Measurements from ENCODE around the gene NR2E1. TPM values are rescaled to one million over a fixed set of nuclear protein-coding genes. Genes with fewer than 3 reads are reported as not detected.

Gene NR2E1
- total RNA-seq, 1 donor from 2014 or later: 0.18 TPM

DNA sequence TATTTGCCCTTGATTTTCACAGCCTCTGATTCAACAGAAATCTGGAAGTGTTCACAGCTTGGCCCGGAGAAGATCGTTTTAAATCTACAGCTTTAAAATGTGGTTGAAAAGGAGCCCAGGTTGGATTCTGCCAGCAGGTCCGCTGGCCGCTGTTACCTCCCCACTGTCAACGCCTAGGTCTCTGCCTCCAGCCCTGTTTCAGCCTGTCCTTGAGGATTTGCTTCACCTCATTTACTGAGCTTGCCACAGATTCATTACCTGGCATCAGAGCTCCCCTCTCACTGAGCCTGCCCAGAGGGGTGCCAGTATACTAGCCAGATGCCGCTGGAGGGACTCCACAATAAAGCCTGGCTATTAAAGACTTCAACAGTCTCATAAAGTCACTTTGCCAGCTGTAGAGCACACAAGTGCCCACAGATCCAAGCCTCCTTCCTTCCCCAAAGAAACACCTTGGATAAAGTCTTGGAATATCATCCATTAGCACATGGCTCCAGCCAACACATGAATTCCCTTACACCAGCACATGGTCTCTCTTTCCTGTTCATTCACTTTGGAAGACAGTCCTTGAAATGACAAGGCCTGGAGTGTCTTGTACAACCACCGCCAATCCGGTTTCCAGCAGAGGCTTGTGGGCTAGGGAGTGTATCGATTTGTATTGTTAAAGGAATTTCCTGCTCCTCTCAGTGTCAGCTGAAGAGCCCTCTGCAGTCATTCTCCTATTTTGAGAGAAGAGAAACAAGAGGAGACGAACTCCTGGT lies 9.5 kb upstream of the NR2E1 start:
- no peak for DNase-seq (ENCODE audit: low spot score)

DNA sequence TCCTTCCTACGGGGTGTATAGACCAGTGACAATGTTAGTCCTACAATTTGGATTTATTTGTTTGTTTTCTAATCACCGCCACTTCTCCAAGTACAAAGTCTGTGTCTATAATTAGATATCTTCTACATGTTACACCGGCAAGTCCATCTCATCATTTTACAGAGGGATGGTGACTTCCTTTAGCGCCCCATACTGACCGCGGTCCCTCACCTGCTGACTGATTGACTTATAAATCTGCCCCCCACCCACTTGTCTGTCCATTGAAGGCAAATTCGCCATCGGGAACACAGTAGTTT lies 8.9 kb upstream of the NR2E1 start:
- no peak for DNase-seq (ENCODE audit: low spot score)

DNA sequence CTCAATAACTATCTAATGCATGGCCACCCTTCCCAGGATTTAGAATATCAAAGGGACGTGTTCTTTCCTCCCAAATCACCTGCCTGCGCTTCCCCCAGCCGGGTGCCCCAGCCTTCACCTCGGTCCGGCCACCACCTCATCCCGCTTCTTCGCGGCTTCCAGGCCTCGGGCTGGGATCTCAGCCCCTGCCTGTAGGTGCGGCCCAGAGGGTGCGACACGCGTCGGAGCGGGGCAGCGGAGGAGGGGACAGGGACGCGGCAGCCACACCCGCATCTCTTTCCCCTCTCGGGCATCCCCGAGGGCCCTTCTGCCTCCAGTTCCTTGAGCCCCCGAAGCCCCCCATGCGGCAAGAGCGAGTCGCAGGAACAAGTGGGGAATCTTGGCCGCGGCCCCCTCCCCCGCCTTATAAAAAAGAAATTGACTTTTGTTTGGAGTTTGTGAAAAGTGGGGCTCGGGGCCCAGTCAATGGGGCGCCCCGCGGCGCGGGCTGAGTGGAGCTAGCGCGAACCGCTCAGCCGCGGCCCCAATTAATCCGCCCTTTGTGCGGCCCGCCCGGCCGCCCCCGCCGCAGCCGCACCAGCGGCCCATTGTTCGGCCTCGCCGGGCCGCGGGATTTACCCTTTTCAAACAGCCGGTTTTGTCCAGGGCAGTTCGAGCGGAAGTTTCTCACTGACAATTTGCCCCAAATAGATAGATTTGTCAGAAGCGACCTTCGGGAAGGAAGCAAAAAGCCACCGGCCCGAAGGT lies 8.4 kb upstream of the NR2E1 start:
- DNase-seq (ENCODE audit: low spot score): no peak

DNA sequence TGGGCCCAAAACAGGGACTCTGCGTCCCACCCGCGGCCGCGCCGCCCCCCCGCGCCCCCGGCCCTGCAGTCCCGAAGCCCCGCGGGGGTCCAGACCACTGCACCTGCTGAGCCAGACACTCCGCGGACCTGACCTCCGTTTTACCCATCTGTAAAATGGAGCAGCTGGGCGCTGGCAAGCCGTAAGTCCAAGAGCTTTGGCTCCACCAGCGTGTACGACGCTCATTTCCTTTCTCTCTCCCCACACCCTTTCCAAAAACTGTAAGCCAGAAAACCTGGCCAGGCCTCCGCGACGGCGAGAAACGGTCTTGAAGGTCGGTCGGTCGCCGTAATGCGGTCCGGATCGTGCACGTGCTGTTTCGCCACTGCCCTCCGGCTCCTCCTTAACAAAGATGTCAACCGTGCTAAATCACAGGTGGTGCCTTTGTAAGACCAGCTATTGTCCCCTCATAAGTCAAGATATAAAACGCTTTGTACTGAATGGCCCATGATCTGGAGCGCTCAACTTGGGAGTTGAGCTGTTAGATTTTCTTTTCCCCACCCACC lies 7.8 kb upstream of the NR2E1 start:
- DNase-seq (ENCODE audit: low spot score): no peak

DNA sequence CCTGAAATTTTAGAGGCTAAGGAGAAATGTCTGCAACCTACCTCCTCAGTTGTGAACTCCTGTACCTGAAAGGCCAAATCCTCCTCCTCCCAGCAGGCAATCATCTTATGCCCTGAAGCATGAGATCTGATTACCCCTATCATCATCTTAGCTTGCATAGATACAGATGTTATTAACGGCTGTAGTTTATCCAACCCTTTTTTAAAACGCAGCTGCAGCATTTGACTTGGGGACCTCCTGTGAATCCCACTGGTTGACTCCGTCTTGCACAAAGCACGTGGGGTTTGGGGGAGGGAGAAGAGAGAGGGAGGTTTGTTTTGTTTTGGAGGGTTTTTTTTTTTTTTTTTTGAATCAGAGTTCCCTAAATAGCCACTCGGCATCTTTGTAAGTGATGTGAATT lies 5.8 kb upstream of the NR2E1 start:
- no peak for DNase-seq (ENCODE audit: low spot score)

DNA sequence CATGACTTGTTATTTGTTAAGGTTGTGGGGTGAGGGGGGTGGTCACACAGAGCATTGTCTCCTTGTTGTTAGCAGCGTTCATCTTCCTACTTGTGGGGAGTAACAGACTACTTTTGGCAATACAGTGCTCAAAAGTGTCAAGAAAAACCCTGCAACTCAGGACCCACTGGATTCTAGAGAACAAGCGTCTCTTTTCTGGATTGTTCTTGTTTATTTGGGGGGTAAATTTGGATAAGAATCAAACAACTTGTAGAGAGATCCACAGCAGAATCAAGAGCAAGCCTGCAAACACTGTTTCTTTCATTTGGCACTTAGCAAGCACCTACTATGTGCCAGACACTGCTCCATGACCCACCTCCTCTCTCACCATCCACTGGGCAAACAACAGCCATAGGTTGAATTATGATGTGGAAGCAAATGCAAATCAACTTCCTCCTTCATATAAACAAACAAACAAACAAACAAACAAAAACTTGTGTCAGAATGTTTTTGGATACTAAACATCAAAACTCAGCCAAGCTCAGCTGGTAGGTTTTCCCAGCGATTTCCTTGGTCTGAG lies 4.0 kb upstream of the NR2E1 start:
- no peak for DNase-seq (ENCODE audit: low spot score)

DNA sequence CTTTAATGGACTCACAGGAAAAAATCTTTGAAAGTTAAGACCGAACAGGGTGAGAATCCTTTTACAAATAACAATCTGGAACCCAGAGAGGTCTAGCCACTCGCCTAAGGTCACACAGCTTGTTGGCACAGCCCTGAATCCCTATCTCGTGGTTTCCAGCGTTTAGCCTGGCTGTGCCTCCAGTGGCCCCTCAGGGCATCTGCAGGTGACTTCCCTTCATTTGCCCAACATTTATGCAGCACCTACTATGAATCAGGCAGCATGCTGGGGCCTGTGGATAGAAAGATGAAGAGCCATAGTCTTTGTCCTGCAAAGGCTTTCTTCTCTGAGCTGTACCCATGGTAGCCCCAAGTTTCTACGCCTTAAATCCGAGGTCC lies 2.6 kb upstream of the NR2E1 start:
- no peak for DNase-seq (ENCODE audit: low spot score)

DNA sequence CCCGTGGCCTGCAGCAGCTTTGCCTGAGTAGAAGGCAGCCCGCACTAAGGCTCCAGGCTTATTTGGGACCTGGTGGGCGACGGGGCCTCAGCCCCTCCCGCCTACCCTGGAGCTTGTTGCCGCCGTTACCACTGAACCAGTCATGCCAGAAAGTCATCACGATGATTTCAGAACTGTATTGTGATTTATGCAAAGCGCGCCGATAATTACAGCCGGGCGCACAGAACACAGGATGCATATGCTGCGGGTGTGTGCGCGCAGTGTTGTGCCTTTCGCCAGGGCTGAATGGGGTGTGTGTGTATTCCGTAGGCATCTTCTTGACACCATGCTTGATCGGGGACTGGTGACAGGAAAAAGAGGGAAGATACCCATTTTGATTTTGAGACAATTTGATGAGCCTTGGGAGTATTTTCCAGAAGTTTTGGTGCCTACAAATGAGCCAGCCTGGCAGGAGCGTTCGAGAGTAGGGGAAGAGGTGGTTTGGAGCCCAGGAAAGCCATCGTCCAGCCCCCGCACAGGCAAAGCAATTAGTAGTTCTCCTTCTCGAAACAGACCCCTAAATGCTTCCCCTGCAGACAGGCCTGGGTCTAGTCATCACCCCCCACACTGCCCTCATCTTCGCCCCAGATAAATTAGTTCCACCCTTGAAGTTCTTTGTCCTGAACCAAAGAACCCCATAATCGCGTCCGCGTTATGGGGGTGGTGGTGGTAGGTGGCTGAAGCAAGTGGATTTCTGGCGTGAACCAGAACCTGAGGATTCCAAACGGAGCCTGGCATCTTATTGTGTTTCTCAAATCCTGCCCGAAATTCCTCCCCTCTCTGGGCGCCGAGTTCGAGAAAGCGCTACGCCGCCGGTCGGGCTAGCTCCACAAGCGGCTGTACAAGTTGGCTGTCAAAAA lies 1.9 kb upstream of the NR2E1 start:
- DNase-seq (ENCODE audit: low spot score): no peak

DNA sequence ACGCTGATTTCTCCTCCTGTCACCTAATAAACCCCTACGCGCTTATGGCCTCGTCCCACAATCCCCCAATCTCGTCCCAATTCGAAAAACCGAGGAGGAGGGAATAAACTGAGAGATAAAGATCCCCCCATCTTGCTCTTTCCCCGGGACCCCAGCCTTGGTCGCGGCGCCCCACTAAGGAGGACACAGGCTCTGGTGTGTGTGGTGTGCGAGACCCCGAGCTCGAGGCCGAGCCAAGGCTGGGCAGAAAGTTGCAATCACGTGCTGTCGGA lies 1.3 kb upstream of the NR2E1 start:
- DNase-seq (ENCODE audit: low spot score): no peak

DNA sequence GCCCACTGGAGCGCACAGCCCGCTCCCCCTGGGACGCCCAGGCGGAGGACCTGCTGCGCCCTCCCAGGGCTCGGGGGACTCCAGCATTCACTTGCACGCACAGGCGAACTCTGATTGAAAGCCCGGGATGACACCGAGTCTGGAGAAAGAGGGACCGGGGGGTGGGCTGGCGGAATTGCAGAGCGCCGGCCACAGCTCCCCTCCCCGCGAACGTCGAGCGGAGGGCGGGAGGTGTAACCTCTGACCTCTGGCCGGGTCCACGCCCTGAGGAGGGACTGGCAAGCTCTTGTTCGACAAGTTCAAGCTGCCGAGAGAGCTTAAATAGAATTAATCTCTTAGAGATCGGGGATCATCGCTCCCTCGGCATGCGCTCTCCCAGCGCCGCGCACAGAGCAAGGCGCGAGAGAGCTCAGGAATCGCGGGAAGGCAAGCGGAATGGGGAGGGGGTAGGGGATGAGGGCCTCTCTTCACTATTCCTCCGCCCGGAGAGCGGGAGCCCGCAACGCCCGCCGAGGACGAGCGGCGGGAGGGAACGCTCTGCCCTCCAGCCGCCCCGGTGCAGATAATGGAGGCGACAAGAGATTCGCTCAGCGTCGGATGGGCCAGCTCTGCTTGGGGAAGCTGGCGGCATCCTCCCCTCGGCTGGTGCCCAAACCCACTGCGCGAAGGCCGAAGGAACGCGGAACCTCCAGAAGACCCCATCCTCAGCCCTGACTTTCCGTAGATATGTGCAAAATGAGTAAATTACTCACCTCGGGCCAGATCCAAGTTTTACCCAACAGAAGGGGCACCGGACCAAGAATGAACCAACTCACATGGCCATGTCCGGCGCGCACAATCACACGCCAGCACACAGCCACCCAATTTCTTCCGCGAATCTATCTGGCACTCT lies 761 bp upstream of the NR2E1 start:
- DNase-seq (ENCODE audit: low spot score): no peak

DNA sequence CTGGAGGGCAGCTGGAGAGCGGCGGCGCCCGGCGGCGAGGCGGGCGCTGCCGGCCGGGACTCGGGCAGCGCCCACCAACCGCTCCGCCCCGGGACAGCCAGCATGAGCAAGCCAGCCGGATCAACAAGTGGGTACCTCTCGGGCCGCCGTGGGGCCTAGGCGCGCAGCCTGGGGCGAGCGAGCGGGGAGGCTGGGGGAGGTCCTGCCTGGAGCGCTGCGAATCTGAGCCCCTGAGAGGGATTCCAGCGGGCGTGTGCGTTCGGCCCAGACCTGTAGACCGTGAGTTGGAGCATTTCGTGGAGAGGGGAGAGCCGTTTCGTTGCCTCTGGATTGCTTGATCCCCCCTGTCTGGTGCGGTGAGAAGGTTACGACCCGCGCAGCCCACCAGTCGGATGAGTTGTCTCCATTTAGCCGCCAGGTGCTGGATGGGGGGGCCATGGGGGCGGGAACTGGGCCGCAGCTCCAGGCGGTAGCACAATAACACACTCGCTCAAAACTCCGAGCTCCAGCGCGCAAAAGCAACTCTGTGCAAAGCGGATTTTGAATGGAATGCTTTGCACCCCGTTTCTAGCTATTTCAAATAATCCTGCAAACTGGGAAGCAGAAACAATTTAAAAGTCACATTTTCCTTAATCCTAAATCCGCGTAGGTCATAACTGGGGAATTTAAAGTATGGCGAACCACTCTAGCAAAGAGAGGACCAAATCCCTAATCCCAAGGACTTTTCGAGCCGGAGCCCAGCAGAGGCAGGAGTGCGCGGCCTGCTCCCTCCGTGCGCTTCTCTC lies 1.0 kb downstream of the NR2E1 start:
- no peak for DNase-seq (ENCODE audit: low spot score)

DNA sequence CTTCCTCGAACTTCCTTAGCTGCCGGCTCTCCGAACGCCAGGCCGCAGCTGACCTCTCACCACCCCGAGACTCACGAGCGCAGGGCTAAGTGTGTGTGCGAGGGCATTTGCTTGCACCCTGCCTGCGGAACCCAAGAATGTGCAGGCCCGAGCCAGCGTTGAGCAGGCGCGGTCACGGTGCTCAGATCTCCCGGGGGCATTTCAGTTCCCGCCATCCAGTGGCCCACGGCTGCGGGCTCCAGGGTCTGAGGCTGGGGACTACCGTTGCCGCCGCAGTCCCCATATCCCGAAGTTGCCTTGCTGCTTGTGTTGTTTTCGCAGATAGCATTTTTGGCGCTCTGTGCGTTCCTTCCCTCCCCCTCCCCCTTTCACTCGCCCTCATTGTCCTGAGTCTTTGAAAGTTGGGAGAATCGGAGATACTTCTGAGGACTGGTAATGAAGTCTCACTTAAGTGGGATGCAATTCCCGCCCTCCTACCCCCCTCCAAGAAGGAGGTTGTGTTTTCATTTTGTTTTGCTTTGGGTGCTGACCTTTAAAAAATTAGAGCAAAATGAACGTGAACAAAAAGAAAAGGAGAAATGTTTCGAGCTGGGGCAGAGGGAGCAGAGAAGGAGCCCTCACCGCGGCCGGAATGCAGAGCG lies 1.7 kb downstream of the NR2E1 start:
- DNase-seq (ENCODE audit: low spot score): no peak

DNA sequence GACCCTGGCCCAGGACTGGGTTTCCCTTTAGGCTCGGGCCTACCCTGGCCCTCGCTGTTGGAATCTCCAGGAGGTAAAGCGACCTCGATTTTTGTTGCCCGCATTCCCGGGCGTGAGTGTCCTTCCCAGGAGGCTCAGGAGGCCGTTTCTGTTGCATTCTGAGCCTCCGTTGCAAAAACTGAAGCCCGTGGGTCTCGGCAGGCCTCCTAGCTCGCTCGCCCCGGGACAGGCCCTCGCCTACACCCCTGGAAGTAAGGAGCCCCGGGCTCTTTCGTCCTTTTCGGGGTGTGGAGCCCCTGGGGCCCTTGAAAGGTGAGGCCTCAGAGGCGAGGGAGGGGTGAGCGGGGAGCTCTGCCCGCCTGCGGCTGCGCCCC lies 2.3 kb downstream of the NR2E1 start:
- no peak for DNase-seq (ENCODE audit: low spot score)

DNA sequence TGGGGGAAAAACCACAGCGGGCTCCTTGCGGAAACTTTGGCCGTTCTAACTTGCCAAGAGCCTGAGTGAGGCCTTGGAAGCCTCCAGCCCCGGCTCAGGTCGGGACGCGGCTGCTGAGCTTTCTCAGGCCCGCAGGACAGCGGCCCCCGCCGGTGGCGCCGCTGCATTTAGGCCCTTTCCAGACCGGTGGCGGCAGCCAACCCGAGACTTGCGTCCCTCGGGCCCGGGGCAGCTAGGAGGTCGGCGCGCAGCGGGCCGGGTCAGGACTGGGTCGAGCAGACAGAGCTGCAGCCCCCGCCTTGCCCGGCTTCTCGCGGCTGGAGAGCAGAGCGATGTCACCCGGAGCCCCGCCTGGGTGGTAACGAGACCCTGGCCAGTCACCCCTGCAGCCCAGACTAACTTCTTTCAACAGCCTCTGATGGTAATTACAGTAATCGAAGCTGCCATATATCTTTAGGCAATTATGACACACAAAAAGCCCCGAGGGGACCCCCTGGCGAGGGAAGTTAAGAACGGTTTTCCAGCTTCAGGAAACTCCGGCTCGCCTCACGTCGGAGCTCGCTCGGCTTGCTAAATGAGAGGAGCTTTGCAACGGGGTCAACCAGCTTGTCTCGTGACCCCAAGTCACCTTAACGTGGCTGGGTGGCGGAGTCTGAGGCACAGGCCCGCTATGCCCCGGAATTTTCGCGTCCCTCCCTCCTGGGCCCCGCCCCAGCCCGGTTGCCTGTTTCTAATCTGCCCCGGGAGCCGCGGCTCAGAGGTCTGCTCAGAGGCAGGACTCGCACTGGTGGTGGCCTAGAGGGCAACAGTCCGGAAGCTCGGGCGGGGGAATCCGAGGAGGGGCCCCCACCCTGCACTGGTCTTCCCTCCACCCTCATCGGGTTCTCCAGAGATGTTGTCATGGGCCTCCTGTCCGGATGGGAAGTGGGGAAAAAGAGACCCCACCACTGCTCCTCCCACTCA lies 3.0 kb downstream of the NR2E1 start:
- DNase-seq (ENCODE audit: low spot score): no peak

DNA sequence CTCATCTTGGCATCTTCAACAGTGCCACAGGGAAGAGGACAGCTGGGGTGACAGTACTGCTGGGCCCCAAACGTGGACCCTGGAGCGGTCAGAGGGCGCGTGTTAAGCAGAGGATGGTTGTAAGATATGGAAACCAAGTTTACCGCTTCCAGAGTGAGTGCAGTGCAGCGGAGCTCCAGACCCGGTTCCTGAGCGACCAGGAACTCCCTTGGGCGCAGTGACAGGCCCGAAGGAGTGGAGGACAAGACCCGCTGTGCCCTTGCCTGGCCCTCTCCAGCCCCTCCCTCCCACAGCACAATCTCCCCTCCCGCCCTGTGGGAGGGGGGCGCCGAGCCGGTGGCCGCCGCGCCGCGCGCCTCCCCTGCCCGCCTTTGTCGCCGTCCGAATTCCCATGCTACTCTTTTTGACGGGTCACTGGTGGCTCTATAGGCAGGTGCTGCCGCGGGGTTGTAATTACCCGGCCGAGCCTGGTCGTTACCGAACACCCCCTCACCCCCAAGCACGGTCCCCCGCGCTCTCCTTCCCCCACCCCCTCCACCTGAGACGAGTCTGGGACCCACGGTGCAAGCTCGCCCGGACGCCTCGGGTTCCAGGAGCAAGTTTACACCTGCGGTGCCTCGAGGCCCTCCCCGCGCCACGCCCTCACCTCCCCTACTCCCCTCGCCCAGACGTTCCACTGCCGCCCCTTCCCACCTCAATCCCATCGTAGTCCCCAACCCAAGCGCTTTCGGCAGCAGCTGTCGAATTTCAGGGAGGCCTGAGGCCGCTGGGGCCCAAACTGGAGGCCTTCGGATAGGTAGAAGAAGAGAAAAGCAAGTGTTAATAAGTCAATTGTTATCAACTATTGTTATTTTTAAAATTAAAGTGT lies 3.9 kb downstream of the NR2E1 start:
- DNase-seq (ENCODE audit: low spot score): no peak

DNA sequence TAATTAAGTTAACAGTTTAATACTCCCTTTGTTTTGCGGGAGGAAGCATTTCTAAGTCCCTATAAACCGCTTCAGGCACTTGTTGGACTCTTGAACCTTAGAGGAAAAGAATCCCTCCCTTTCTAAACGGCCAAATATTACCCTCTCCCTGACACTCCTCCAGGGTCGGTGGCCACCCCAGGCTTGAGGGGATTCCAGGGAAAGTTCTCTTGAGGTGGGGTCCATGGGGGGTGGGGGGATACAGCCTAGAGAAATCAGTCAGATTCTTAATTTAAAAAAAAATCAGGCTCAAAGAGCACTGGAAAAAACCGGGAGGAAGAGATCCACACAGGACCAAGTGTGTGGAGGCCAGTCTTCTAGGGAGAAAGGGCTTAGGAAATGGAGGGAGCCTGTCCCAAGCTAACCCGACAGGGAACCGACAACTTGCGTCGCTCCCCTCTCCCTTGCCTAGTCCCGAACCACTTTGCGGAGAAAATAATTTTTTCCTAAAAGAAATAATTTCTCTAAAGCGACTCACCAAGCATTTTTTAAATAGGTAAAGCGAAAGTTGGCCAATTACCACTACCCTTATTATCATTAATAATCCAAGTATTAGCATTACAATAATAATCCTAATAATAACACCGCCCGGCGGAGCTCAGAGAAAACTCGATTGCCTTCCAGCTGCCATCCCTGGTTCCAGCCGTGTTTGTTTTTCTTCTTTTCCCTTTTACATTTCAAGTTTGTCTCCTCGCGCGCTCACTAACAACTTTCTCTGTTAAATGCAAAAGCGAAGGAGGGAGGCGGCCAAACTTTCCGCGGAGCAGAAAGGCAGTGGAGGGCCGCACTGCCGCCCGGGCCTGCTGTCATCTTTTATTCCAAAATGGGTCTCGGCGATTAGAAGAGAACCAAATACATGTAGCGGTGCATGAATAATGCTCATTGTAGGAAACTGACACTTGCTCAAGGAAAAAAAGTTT lies 4.8 kb downstream of the NR2E1 start:
- DNase-seq (ENCODE audit: low spot score): no peak

All from ureter (tissue), 1 donor.